Measurements from ENCODE around the gene CHST11. TPM values are rescaled to one million over a fixed set of nuclear protein-coding genes. Genes with fewer than 3 reads are reported as not detected.

The CHST11 gene
- total RNA-seq, 2 experiments from 2014 or later: 53.4 to 53.6 TPM

- intact Hi-C loops (cut with DNase I, micrococcal nuclease): no loop called here
- no peaks in the 10 kb centered on the region for H3K9me3 ChIP-seq (ENCODE audit: control insufficient read depth in 1 of 2, insufficient read depth in 1 of 2, low read length in 2 of 2)
- Mint-ChIP-seq H3K4me3 (no peak overlapping the region), H3K27ac (no peak overlapping the region), H3K4me1 (ENCODE audit: low read depth) (peaks cover 36% of the 10 kb centered on the region), H3K36me3 (ENCODE audit: low read depth) (no peaks in the 10 kb centered on the region), H3K9me3 (no peaks in the 10 kb centered on the region), H3K27me3 (no peaks in the 10 kb centered on the region)
- TF ChIP-seq, protein P1, sequence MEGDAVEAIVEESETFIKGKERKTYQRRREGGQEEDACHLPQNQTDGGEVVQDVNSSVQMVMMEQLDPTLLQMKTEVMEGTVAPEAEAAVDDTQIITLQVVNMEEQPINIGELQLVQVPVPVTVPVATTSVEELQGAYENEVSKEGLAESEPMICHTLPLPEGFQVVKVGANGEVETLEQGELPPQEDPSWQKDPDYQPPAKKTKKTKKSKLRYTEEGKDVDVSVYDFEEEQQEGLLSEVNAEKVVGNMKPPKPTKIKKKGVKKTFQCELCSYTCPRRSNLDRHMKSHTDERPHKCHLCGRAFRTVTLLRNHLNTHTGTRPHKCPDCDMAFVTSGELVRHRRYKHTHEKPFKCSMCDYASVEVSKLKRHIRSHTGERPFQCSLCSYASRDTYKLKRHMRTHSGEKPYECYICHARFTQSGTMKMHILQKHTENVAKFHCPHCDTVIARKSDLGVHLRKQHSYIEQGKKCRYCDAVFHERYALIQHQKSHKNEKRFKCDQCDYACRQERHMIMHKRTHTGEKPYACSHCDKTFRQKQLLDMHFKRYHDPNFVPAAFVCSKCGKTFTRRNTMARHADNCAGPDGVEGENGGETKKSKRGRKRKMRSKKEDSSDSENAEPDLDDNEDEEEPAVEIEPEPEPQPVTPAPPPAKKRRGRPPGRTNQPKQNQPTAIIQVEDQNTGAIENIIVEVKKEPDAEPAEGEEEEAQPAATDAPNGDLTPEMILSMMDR (IDR thresholded peaks at IDR 0.05): no peak
- no peaks in the 10 kb centered on the region for H3K4me1 ChIP-seq (ENCODE audit: insufficient read depth, low read length)
- no peak overlapping the region for H3K27ac ChIP-seq (ENCODE audit: low read depth in 1 of 2, low read length in 2 of 2)
- ATAC-seq (ENCODE audit: poor library complexity) (no peak), DNase-seq (no peak)
- POLR2A ChIA-PET: no interaction called here
- CTCF ChIA-PET: no interaction called here
- H3K36me3 ChIP-seq (ENCODE audit: insufficient read depth, low read length): peaks cover 9% of the 10 kb centered on the region
- no peak overlapping the region for H3K4me3 ChIP-seq (ENCODE audit: low read length)
- no peaks in the 10 kb centered on the region for H3K27me3 ChIP-seq (ENCODE audit: control insufficient read depth in 1 of 2, insufficient read depth in 2 of 2, low read length in 2 of 2)
Measured at GRCh38 chr12:104701301-104701700, 244.6 kb downstream of the CHST11 start.

DNA sequence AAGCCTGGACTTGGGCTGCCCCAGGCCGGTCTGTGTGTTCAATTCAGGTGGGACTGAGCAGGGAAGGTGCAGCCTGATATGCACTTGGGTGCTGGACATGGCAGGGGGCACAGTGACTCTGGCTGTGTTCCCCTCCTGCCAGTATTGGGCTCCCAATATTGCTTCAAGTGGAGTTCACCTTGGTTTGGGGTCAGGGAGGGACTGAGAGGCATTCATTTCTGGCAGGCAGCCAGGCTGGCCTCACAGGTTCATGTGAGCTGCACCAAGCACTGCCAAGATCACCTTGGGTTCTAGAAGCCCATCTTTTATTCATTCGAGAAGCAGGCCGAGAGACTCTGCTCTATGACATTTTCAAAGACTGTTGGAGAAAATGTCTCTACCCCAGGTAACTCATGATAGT is 245.0 kb downstream of the CHST11 start:
- CTCF ChIA-PET: no interaction called here
- ATAC-seq (ENCODE audit: poor library complexity): no peak
- H3K9me3 Mint-ChIP-seq: no peaks in the 10 kb centered on the region
- intact Hi-C loops (cut with DNase I, micrococcal nuclease): no loop called here
- no peaks in the 10 kb centered on the region for H3K4me1 ChIP-seq (ENCODE audit: insufficient read depth, low read length)
- no peaks in the 10 kb centered on the region for H3K36me3 Mint-ChIP-seq (ENCODE audit: low read depth)
- H3K27me3 ChIP-seq (ENCODE audit: control insufficient read depth in 1 of 2, insufficient read depth in 2 of 2, low read length in 2 of 2): no peaks in the 10 kb centered on the region
- no peaks in the 10 kb centered on the region for H3K27me3 Mint-ChIP-seq
- H3K4me3 Mint-ChIP-seq: no peak overlapping the region
- no peak overlapping the region for H3K4me3 ChIP-seq (ENCODE audit: low read length)
- no peak for DNase-seq
- TF ChIP-seq, protein P1 (IDR thresholded peaks at IDR 0.05): no peak
- H3K36me3 ChIP-seq (ENCODE audit: insufficient read depth, low read length): peaks cover 9% of the 10 kb centered on the region
- peaks cover 38% of the 10 kb centered on the region for H3K4me1 Mint-ChIP-seq (ENCODE audit: low read depth)
- H3K27ac ChIP-seq (ENCODE audit: low read depth in 1 of 2, low read length in 2 of 2): no peak overlapping the region
- POLR2A ChIA-PET: no interaction called here
- H3K9me3 ChIP-seq (ENCODE audit: control insufficient read depth in 1 of 2, insufficient read depth in 1 of 2, low read length in 2 of 2): no peaks in the 10 kb centered on the region
- H3K27ac Mint-ChIP-seq: no peak overlapping the region

GRCh38 chr12:104702565-104703139 is 245.9 kb downstream of the CHST11 start:
- Histone ChIP-seq H3K36me3 (ENCODE audit: insufficient read depth, low read length) (peaks cover 9% of the 10 kb centered on the region), H3K27me3 (ENCODE audit: control insufficient read depth in 1 of 2, insufficient read depth in 2 of 2, low read length in 2 of 2) (no peaks in the 10 kb centered on the region), H3K4me1 (ENCODE audit: insufficient read depth, low read length) (no peaks in the 10 kb centered on the region), H3K27ac (ENCODE audit: low read depth in 1 of 2, low read length in 2 of 2) (no peak overlapping the region), H3K9me3 (ENCODE audit: control insufficient read depth in 1 of 2, insufficient read depth in 1 of 2, low read length in 2 of 2) (no peaks in the 10 kb centered on the region), H3K4me3 (ENCODE audit: low read length) (no peak overlapping the region)
- no peaks in the 10 kb centered on the region for H3K9me3 Mint-ChIP-seq
- DNase-seq (no peak), ATAC-seq (ENCODE audit: poor library complexity) (no peak)
- no peaks in the 10 kb centered on the region for H3K27me3 Mint-ChIP-seq
- no peaks in the 10 kb centered on the region for H3K36me3 Mint-ChIP-seq (ENCODE audit: low read depth)
- ChIA-PET POLR2A (no interaction called here), CTCF (interaction anchor here (0.6 kb wide), 1 partner anchor 280 kb away, joined by 3 read pairs; no protein-coding TSS in a partner anchor)
- H3K4me1 Mint-ChIP-seq (ENCODE audit: low read depth): peaks cover 30% of the 10 kb centered on the region
- no peak overlapping the region for H3K27ac Mint-ChIP-seq
- no peak overlapping the region for H3K4me3 Mint-ChIP-seq
- intact Hi-C loops (cut with DNase I, micrococcal nuclease): no loop called here
- TF ChIP-seq, protein P1 (IDR thresholded peaks at IDR 0.05): no peak

All from CD4-positive, alpha-beta T cell (primary cell).